ENCODE results near the gene RAMACL.
"Not testable (repeated sequence)": the region's sequence is repeated elsewhere in the genome, so short reads cannot be mapped to it uniquely, and the experiment has no call there.

Gene RAMACL

GRCh38 chr6:166543603-166544295, 42.7 kb downstream of the RAMACL start:
- no peak overlapping the region for H3K27ac ChIP-seq (ENCODE audit: low read depth, low read length)
- H3K4me3 ChIP-seq (ENCODE audit: low read depth in 1 of 2, low read length in 2 of 2) = no peak overlapping the region
- H3K9me3 ChIP-seq (ENCODE audit: control insufficient read depth in 1 of 2, low read length in 2 of 2) = no peaks in the 10 kb centered on the region
- H3K36me3 ChIP-seq (ENCODE audit: control insufficient read depth in 1 of 2, insufficient read depth in 2 of 2, low read length in 2 of 2) = no peaks in the 10 kb centered on the region
- H3K4me1 ChIP-seq (ENCODE audit: control insufficient read depth in 1 of 2, insufficient read depth in 2 of 2, low read length in 2 of 2) = peaks cover 7 to 15% of the 10 kb centered on the region in 2 donors
- H3K9ac ChIP-seq (ENCODE audit: low read depth in 1 of 2, low read length in 2 of 2) = no peak overlapping the region
- no peaks in the 10 kb centered on the region for H3K27me3 ChIP-seq (ENCODE audit: control insufficient read depth in 1 of 2, insufficient read depth in 2 of 2, low read length in 2 of 2)

- Histone ChIP-seq H3K27me3 (ENCODE audit: control insufficient read depth in 1 of 2, insufficient read depth in 2 of 2, low read length in 2 of 2) (no peaks in the 10 kb centered on the region), H3K4me1 (ENCODE audit: control insufficient read depth in 1 of 2, insufficient read depth in 2 of 2, low read length in 2 of 2) (peaks cover 7 to 15% of the 10 kb centered on the region in 2 donors), H3K9me3 (ENCODE audit: control insufficient read depth in 1 of 2, low read length in 2 of 2) (no peaks in the 10 kb centered on the region), H3K36me3 (ENCODE audit: control insufficient read depth in 1 of 2, insufficient read depth in 2 of 2, low read length in 2 of 2) (no peaks in the 10 kb centered on the region), H3K4me3 (ENCODE audit: low read depth in 1 of 2, low read length in 2 of 2) (peak overlapping the region; percentile 32 to 68), H3K9ac (ENCODE audit: low read depth in 1 of 2, low read length in 2 of 2) (peak overlapping the region in 1 of 2 donors; percentile 26), H3K27ac (ENCODE audit: low read depth, low read length) (no peak overlapping the region)
Observed at GRCh38 chr6:166542580-166542912, 43.9 kb downstream of the RAMACL start.

GRCh38 chr6:166541876-166542579, 44.5 kb downstream of the RAMACL start:
- Histone ChIP-seq H3K9ac (ENCODE audit: low read depth in 1 of 2, low read length in 2 of 2) (peak overlapping the region; percentile 0 to 26), H3K36me3 (ENCODE audit: control insufficient read depth in 1 of 2, insufficient read depth in 2 of 2, low read length in 2 of 2) (no peaks in the 10 kb centered on the region), H3K4me3 (ENCODE audit: low read depth in 1 of 2, low read length in 2 of 2) (peak overlapping the region; percentile 32 to 68), H3K27ac (ENCODE audit: low read depth, low read length) (no peak overlapping the region), H3K9me3 (ENCODE audit: control insufficient read depth in 1 of 2, low read length in 2 of 2) (no peaks in the 10 kb centered on the region), H3K4me1 (ENCODE audit: control insufficient read depth in 1 of 2, insufficient read depth in 2 of 2, low read length in 2 of 2) (peaks cover 7 to 15% of the 10 kb centered on the region in 2 donors), H3K27me3 (ENCODE audit: control insufficient read depth in 1 of 2, insufficient read depth in 2 of 2, low read length in 2 of 2) (no peaks in the 10 kb centered on the region)

- Histone ChIP-seq H3K9me3 (ENCODE audit: control insufficient read depth in 1 of 2, low read length in 2 of 2) (no peaks in the 10 kb centered on the region), H3K36me3 (ENCODE audit: control insufficient read depth in 1 of 2, insufficient read depth in 2 of 2, low read length in 2 of 2) (no peaks in the 10 kb centered on the region), H3K27me3 (ENCODE audit: control insufficient read depth in 1 of 2, insufficient read depth in 2 of 2, low read length in 2 of 2) (no peaks in the 10 kb centered on the region), H3K9ac (ENCODE audit: low read depth in 1 of 2, low read length in 2 of 2) (peak overlapping the region in 1 of 2 donors; percentile 15), H3K27ac (ENCODE audit: low read depth, low read length) (no peak overlapping the region), H3K4me1 (ENCODE audit: control insufficient read depth in 1 of 2, insufficient read depth in 2 of 2, low read length in 2 of 2) (peaks cover 7 to 15% of the 10 kb centered on the region in 2 donors), H3K4me3 (ENCODE audit: low read depth in 1 of 2, low read length in 2 of 2) (peak overlapping the region; percentile 32 to 68)
Observed at GRCh38 chr6:166541366-166541765, 45.1 kb downstream of the RAMACL start.

GRCh38 chr6:166540631-166541331, 45.7 kb downstream of the RAMACL start:
- H3K27ac ChIP-seq (ENCODE audit: low read depth, low read length) = no peak overlapping the region
- H3K9ac ChIP-seq (ENCODE audit: low read depth in 1 of 2, low read length in 2 of 2) = peak overlapping the region in 1 of 2 donors; percentile 15
- H3K4me1 ChIP-seq (ENCODE audit: control insufficient read depth in 1 of 2, insufficient read depth in 2 of 2, low read length in 2 of 2) = peaks cover 7 to 15% of the 10 kb centered on the region in 2 donors
- H3K36me3 ChIP-seq (ENCODE audit: control insufficient read depth in 1 of 2, insufficient read depth in 2 of 2, low read length in 2 of 2) = peaks cover 0 to 1% of the 10 kb centered on the region in 2 donors
- no peaks in the 10 kb centered on the region for H3K27me3 ChIP-seq (ENCODE audit: control insufficient read depth in 1 of 2, insufficient read depth in 2 of 2, low read length in 2 of 2)
- H3K4me3 ChIP-seq (ENCODE audit: low read depth in 1 of 2, low read length in 2 of 2) = peak overlapping the region; percentile 32 to 68
- H3K9me3 ChIP-seq (ENCODE audit: control insufficient read depth in 1 of 2, low read length in 2 of 2) = no peaks in the 10 kb centered on the region

- Histone ChIP-seq H3K9me3 (ENCODE audit: control insufficient read depth in 1 of 2, low read length in 2 of 2) (no peaks in the 10 kb centered on the region), H3K9ac (ENCODE audit: low read depth in 1 of 2, low read length in 2 of 2) (no peak overlapping the region), H3K4me1 (ENCODE audit: control insufficient read depth in 1 of 2, insufficient read depth in 2 of 2, low read length in 2 of 2) (peaks cover 7 to 15% of the 10 kb centered on the region in 2 donors), H3K27ac (ENCODE audit: low read depth, low read length) (no peak overlapping the region), H3K27me3 (ENCODE audit: control insufficient read depth in 1 of 2, insufficient read depth in 2 of 2, low read length in 2 of 2) (no peaks in the 10 kb centered on the region), H3K4me3 (ENCODE audit: low read depth in 1 of 2, low read length in 2 of 2) (no peak overlapping the region), H3K36me3 (ENCODE audit: control insufficient read depth in 1 of 2, insufficient read depth in 2 of 2, low read length in 2 of 2) (peaks cover 0 to 5% of the 10 kb centered on the region in 2 donors)
Observed at GRCh38 chr6:166539543-166539942, 46.9 kb downstream of the RAMACL start.

GRCh38 chr6:166539011-166539385, 47.5 kb downstream of the RAMACL start:
- H3K4me3 ChIP-seq (ENCODE audit: low read depth in 1 of 2, low read length in 2 of 2); H3K27me3 ChIP-seq (ENCODE audit: control insufficient read depth in 1 of 2, insufficient read depth in 2 of 2, low read length in 2 of 2); H3K36me3 ChIP-seq (ENCODE audit: control insufficient read depth in 1 of 2, insufficient read depth in 2 of 2, low read length in 2 of 2); H3K27ac ChIP-seq (ENCODE audit: low read depth, low read length); H3K9ac ChIP-seq (ENCODE audit: low read depth in 1 of 2, low read length in 2 of 2); H3K9me3 ChIP-seq (ENCODE audit: control insufficient read depth in 1 of 2, low read length in 2 of 2): not testable (repeated sequence)
- H3K4me1 ChIP-seq (ENCODE audit: control insufficient read depth in 1 of 2, insufficient read depth in 2 of 2, low read length in 2 of 2) = peaks cover 7 to 15% of the 10 kb centered on the region in 2 donors

- Histone ChIP-seq H3K4me3 (ENCODE audit: low read depth in 1 of 2, low read length in 2 of 2) (no peak overlapping the region), H3K36me3 (ENCODE audit: control insufficient read depth in 1 of 2, insufficient read depth in 2 of 2, low read length in 2 of 2) (peaks cover 0 to 5% of the 10 kb centered on the region in 2 donors), H3K9me3 (ENCODE audit: control insufficient read depth in 1 of 2, low read length in 2 of 2) (no peaks in the 10 kb centered on the region), H3K27ac (ENCODE audit: low read depth, low read length) (no peak overlapping the region), H3K27me3 (ENCODE audit: control insufficient read depth in 1 of 2, insufficient read depth in 2 of 2, low read length in 2 of 2) (no peaks in the 10 kb centered on the region), H3K9ac (ENCODE audit: low read depth in 1 of 2, low read length in 2 of 2) (no peak overlapping the region), H3K4me1 (ENCODE audit: control insufficient read depth in 1 of 2, insufficient read depth in 2 of 2, low read length in 2 of 2) (peaks cover 7 to 15% of the 10 kb centered on the region in 2 donors)
Observed at GRCh38 chr6:166538297-166539010, 48.0 kb downstream of the RAMACL start.

GRCh38 chr6:166534658-166535406, 51.6 kb downstream of the RAMACL start:
- H3K9ac ChIP-seq (ENCODE audit: low read depth in 1 of 2, low read length in 2 of 2) = no peak overlapping the region
- H3K4me3 ChIP-seq (ENCODE audit: low read depth in 1 of 2, low read length in 2 of 2) = no peak overlapping the region
- peaks cover 0 to 9% of the 10 kb centered on the region in 2 donors for H3K36me3 ChIP-seq (ENCODE audit: control insufficient read depth in 1 of 2, insufficient read depth in 2 of 2, low read length in 2 of 2)
- H3K4me1 ChIP-seq (ENCODE audit: control insufficient read depth in 1 of 2, insufficient read depth in 2 of 2, low read length in 2 of 2) = no peaks in the 10 kb centered on the region
- H3K27ac ChIP-seq (ENCODE audit: low read depth, low read length) = no peak overlapping the region
- no peaks in the 10 kb centered on the region for H3K9me3 ChIP-seq (ENCODE audit: control insufficient read depth in 1 of 2, low read length in 2 of 2)
- no peaks in the 10 kb centered on the region for H3K27me3 ChIP-seq (ENCODE audit: control insufficient read depth in 1 of 2, insufficient read depth in 2 of 2, low read length in 2 of 2)
